DLD1 (cell line): ENCODE data around the gene RNF13.
"Not testable (repeated sequence)": the region's sequence is repeated elsewhere in the genome, so short reads cannot be mapped to it uniquely, and the experiment has no call there.

Experiments
- in situ Hi-C: cut with HindIII; loops from 2 replicates; pipeline ENCODE4 v1.10.0; 2017; ENCODE audit warnings: low sequenced_read_pairs

RNF13 gene

GRCh38 chr3:149983053-149983452, 170.0 kb downstream of the RNF13 start:
- in situ Hi-C loops: not testable (repeated sequence)

- in situ Hi-C loops: no loop called here
Measured at GRCh38 chr3:149983628-149984027, 170.6 kb downstream of the RNF13 start.

- in situ Hi-C loops: no loop called here
Measured at GRCh38 chr3:149989307-149989706, 176.3 kb downstream of the RNF13 start.

- in situ Hi-C loops: no loop called here
Measured at GRCh38 chr3:149990423-149990948, 177.5 kb downstream of the RNF13 start.

- in situ Hi-C loops: no loop called here
Measured at GRCh38 chr3:149992416-149993058, 179.5 kb downstream of the RNF13 start.

DNA sequence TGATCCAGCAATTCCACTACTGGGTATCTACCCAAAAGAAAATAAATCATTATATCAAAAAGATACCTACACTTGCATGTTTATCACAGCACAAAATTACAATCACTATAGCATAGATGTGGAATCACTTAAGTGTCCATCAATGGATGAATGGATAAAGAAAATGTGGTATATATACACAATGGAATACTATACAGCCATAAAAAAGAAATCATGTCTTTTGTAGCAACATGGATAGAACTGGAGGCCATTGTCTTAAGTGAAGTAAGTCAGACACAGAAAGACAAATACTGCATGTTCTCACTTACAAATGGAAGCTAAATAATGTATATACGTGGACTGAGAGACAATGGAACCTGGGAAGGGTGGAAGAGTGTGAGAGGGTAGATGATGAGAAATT, 185.9 kb downstream of the RNF13 start:
- in situ Hi-C loops: no loop called here

DNA sequence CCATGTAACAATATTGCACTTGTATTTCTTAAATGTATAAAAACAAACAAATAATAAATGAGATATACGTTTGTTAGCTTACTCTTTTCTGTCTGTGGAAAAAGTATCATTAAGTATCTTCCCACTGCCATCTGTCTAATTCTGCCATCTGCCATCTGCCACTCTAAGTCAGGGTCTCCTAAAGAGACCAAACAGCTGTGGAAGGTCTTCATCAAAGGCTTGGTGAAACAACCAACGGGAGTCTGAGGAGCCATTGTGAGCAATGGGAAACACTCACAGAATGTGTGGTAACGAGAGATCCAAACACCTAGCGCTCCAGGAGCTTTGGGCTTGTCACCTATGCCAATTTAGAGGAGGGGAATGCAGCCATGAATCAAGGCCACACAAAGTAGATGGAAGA, 186.4 kb downstream of the RNF13 start:
- in situ Hi-C loops: no loop called here

GRCh38 chr3:150000641-150001040, 187.6 kb downstream of the RNF13 start:
- in situ Hi-C loops: no loop called here

DNA sequence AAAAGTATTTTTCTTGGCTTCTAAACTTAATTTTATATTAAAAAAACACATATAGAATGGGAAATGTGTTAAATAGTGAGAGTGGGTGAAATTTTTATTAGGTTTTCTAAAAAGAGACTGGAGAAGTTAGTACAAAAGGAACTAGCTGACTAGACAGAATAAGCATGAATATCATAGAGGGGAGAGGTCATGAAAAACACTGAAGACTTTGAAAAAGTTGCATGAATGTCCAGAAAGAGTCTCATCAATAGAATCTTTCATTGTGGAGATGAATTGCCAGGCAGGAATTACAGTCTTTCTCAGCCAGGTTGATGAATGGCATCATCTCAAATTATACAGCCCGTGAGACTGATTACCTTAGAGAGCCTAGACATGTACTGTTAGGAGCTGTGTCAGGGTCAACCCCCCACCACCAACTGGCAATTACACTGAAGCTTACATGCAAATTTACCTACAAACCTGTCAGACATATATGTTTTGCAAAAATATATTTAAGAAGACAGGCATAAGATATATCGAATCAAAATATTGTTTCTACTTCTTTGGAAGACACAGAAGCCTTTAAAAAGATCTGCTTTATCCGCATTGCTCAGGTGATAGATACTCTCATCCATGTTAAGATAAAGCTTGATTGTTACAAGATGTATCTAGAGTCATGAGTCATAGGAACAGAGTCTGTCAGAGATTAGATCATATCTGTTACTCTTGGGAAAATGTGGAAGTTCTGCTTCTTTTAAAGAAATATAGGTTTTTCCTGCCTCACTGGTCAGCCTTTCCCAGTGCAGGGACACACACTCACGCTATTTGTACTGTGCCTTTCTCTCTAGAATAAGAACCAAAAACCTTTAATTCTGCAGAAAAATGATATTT, 192.5 kb downstream of the RNF13 start:
- in situ Hi-C loops: no loop called here

DNA sequence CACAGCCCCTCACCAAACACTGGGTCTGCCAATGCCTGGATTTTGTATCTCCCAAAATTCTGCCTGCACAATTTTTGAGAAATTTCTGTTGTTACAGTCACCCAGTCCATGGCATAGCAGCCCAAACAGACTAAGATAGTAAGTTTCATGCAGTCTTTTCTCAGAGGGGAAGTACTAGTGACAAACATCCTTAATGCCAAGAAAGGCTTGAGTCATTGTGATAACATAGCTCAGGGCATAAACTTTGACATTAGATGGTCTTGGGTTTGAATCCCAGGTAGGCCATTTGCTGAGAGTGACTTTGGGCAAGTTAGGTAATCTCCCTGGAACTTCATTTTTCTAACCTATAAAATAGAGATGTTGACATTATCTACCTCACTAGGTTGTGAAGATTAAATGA, 193.8 kb downstream of the RNF13 start:
- in situ Hi-C loops: no loop called here
